KMS-11 (cell line): ENCODE measurements around the gene IER5.

Experiments
- H2AFZ ChIP-seq: fragments of 200-600 bp; sonication (generic); 2 replicates; pipeline ENCODE4 v1.6.1; 2016; ENCODE audit warnings: antibody characterized with exemption, mixed run types, low read depth
- H3K27ac ChIP-seq: fragments of 200-600 bp; sonication (generic); 2 replicates; pipeline ENCODE4 v1.6.1; 2016; ENCODE audit warnings: mild to moderate bottlenecking, mixed run types
- H3K27me3 ChIP-seq: fragments of 200-600 bp; sonication (generic); 2 replicates; pipeline ENCODE4 v1.6.1; 2017; ENCODE audit warnings: mild to moderate bottlenecking, low read depth, mixed run types, moderate library complexity; ENCODE audit not compliant: insufficient read depth
- H3K36me3 ChIP-seq: fragments of 200-600 bp; sonication (generic); 2 replicates; pipeline ENCODE4 v1.6.1; 2017; ENCODE audit warnings: mild to moderate bottlenecking, mixed run types; ENCODE audit not compliant: insufficient read depth
- H3K4me1 ChIP-seq: fragments of 200-600 bp; sonication (generic); 2 replicates; pipeline ENCODE4 v1.6.1; 2016; ENCODE audit warnings: mild to moderate bottlenecking, low read depth, mixed run types; ENCODE audit not compliant: poor library complexity, severe bottlenecking
- H3K4me2 ChIP-seq: fragments of 200-600 bp; sonication (generic); 2 replicates; pipeline ENCODE4 v1.7.0; 2016; ENCODE audit warnings: mild to moderate bottlenecking, mixed run types
- H3K4me3 ChIP-seq: fragments of 200-600 bp; sonication (generic); IDR thresholded peaks from 2 replicates; pipeline ENCODE4 v1.6.1; 2017; ENCODE audit warnings: low read depth, low read length, mixed read lengths; ENCODE audit not compliant: insufficient read depth
- H3K79me2 ChIP-seq: fragments of 200-600 bp; sonication (generic); 2 replicates; pipeline ENCODE4 v1.6.1; 2016; ENCODE audit warnings: low read depth, mixed run types; ENCODE audit not compliant: insufficient read depth
- H3K9ac ChIP-seq: fragments of 200-600 bp; sonication (generic); 2 replicates; pipeline ENCODE4 v1.6.1; 2016; ENCODE audit warnings: mild to moderate bottlenecking, mixed run types
- H4K20me1 ChIP-seq: fragments of 200-600 bp; sonication (generic); 2 replicates; pipeline ENCODE4 v1.6.1; 2016; ENCODE audit warnings: mild to moderate bottlenecking, mixed run types; ENCODE audit not compliant: insufficient read depth
- TF ChIP-seq, protein P1 (sequence below): fragments of 200-600 bp; sonication (generic); conservative IDR thresholded peaks from 2 replicates; pipeline ENCODE4 v1.6.1; 2017; ENCODE audit warnings: low read depth, mild to moderate bottlenecking, antibody characterized with exemption, low read length, moderate library complexity, mixed read lengths

The IER5 gene

DNA sequence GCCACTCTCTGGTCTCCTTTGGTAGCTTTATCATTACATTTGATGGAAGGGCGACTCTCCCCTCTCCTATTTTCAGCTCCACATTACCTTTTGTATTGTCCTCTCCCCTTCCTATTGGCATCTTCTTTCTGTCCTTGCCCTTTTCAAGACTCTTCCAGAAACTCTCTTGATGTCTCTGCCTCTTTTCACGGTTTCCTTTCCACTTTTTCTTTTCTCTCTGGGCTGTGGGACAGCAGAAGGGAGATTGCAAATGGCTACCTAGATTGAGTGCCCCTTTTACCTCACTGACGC is 17.5 kb downstream of the IER5 start:
- TF ChIP-seq, protein P1, sequence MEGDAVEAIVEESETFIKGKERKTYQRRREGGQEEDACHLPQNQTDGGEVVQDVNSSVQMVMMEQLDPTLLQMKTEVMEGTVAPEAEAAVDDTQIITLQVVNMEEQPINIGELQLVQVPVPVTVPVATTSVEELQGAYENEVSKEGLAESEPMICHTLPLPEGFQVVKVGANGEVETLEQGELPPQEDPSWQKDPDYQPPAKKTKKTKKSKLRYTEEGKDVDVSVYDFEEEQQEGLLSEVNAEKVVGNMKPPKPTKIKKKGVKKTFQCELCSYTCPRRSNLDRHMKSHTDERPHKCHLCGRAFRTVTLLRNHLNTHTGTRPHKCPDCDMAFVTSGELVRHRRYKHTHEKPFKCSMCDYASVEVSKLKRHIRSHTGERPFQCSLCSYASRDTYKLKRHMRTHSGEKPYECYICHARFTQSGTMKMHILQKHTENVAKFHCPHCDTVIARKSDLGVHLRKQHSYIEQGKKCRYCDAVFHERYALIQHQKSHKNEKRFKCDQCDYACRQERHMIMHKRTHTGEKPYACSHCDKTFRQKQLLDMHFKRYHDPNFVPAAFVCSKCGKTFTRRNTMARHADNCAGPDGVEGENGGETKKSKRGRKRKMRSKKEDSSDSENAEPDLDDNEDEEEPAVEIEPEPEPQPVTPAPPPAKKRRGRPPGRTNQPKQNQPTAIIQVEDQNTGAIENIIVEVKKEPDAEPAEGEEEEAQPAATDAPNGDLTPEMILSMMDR, result no peak
- peaks cover 20% of the 10 kb centered on the region for H3K4me1 ChIP-seq
- no peaks in the 10 kb centered on the region for H4K20me1 ChIP-seq
- H3K4me2 ChIP-seq, result peak overlapping the region; percentile 75
- H2AFZ ChIP-seq, result peak overlapping the region; percentile 61
- H3K4me3 ChIP-seq, result no peak overlapping the region
- peaks cover 28% of the 10 kb centered on the region for H3K27me3 ChIP-seq
- no peaks in the 10 kb centered on the region for H3K79me2 ChIP-seq
- 0 out of 2 replicates have a peak overlapping the region, but pooled peaks have one; percentile 9 for H3K9ac ChIP-seq
- H3K27ac ChIP-seq, result no peak overlapping the region
- no peaks in the 10 kb centered on the region for H3K36me3 ChIP-seq

DNA sequence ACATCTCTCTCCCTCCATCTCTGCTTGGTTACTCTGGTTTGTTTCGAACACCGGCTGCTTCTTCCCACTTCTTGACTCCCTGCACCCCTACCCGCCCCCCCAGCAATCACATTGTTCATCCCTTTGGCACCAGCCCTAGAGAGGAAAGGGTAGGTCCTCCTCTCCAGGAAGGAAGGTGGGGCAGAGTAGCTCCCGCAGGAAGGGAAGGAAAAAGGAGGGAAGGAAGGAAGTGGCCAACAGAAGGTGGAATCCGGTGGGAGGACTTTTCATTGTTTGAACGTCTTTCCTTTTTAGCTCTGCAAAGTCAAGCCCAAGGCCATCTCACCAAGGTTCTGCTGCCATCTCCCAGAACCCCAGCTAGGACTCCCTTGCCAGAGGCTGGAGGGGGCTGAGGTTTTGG is 18.0 kb downstream of the IER5 start:
- H4K20me1 ChIP-seq, result no peaks in the 10 kb centered on the region
- no peaks in the 10 kb centered on the region for H3K36me3 ChIP-seq
- TF ChIP-seq, protein P1, result no peak
- peaks cover 28% of the 10 kb centered on the region for H3K27me3 ChIP-seq
- no peak overlapping the region for H3K4me2 ChIP-seq
- H3K4me3 ChIP-seq, result no peak overlapping the region
- no peak overlapping the region for H2AFZ ChIP-seq
- no peak overlapping the region for H3K27ac ChIP-seq
- peaks cover 20% of the 10 kb centered on the region for H3K4me1 ChIP-seq
- H3K9ac ChIP-seq, result no peak overlapping the region
- H3K79me2 ChIP-seq, result no peaks in the 10 kb centered on the region

DNA sequence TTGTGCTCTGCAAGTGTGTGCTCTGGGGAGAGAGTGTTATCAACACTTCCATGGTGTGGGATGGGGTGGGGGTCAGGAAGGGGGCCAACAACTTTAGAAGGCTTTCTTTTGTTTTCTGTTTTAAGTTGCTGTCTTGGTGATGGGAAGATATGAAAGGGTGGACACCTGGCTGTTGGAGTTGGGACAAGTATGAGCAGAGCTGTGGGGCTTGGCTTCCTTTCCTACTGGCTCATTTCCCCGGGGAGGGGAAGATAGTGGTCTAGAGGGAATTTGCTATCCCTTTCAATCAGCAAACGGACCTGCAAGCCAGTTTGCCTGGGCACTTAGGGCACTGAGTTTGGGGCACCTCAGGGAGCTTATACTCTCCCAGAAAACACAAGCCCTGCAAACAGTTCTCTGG is 19.2 kb downstream of the IER5 start:
- H3K27me3 ChIP-seq, result peaks cover 28% of the 10 kb centered on the region
- no peak overlapping the region for H2AFZ ChIP-seq
- H3K79me2 ChIP-seq, result no peaks in the 10 kb centered on the region
- TF ChIP-seq, protein P1, result no peak
- H3K4me1 ChIP-seq, result peaks cover 19% of the 10 kb centered on the region
- no peak overlapping the region for H3K9ac ChIP-seq
- H3K4me2 ChIP-seq, result no peak overlapping the region
- no peak overlapping the region for H3K4me3 ChIP-seq
- H4K20me1 ChIP-seq, result no peaks in the 10 kb centered on the region
- H3K36me3 ChIP-seq, result no peaks in the 10 kb centered on the region
- no peak overlapping the region for H3K27ac ChIP-seq

DNA sequence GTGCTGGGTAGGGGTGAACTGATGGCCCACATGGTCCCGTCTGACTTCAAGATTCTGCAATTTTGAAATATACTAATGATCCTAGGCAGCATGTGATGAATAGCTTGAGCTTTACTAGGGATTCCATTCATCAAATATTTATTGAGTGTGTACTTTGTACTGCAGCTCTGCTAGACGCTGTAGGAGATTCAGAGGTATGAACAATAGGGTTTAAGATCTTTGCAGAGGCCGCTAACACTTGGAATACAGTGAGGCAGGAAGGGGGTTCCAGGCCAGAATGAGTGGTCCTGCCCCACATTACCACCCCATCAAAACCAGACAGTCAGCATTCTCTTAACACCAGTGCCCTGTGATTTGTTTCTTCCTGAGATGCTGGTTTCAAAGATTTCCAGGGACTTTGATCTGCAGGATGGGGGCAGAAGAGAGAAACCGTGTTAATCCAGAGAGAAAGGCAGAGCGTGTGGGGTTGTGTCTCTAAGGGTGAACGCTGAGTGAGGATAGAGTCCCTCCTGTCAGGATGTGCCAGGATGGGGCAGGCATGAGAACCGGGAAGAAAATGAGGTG is 19.9 kb downstream of the IER5 start:
- Histone ChIP-seq H2AFZ (no peak overlapping the region), H3K4me2 (no peak overlapping the region), H3K4me1 (peaks cover 16% of the 10 kb centered on the region), H3K36me3 (no peaks in the 10 kb centered on the region), H3K27me3 (peaks cover 28% of the 10 kb centered on the region), H3K27ac (no peak overlapping the region), H3K79me2 (no peaks in the 10 kb centered on the region), H3K9ac (no peak overlapping the region), H4K20me1 (no peaks in the 10 kb centered on the region), H3K4me3 (no peak overlapping the region)
- TF ChIP-seq, protein P1, result no peak

DNA sequence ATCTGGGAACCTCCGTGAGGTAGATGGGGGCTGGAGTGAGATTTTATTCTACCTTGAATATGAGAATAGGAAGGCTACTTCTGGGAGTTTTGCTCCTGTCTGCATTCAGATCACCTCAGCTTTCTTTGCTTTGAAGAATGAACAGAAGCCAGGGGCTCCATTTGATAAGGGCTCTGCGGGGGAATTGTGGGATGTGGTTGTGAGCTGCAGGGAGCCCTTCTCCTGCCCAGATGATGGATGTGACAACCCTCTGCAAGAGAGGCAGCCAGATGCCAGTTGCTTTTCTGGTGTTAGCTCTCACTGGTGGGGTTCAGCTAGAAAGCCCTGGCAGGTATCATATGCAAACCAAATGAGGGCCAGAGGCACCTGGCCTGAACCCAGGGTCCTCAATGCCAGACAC is 21.5 kb downstream of the IER5 start:
- H3K27me3 ChIP-seq, result peaks cover 28% of the 10 kb centered on the region
- H3K4me3 ChIP-seq, result no peak overlapping the region
- TF ChIP-seq, protein P1, result no peak
- H3K4me2 ChIP-seq, result no peak overlapping the region
- no peaks in the 10 kb centered on the region for H3K79me2 ChIP-seq
- H3K4me1 ChIP-seq, result peaks cover 5% of the 10 kb centered on the region
- no peak overlapping the region for H2AFZ ChIP-seq
- no peaks in the 10 kb centered on the region for H3K36me3 ChIP-seq
- no peak overlapping the region for H3K27ac ChIP-seq
- no peak overlapping the region for H3K9ac ChIP-seq
- no peaks in the 10 kb centered on the region for H4K20me1 ChIP-seq
